HG03521 (cell line): ENCODE results near the gene EPB41L2.
A peak's percentile ranks its signal among the peaks of the same experiment; 100 is the strongest.
"Not testable (repeated sequence)": the region's sequence is repeated elsewhere in the genome, so short reads cannot be mapped to it uniquely, and the experiment has no call there.

Experiments
- ATAC-seq: cut with Tn5 transposase; IDR thresholded peaks from one replicate; pipeline ENCODE4 v1.9.1; 2021; ENCODE audit warnings: mild to moderate bottlenecking, moderate library complexity; ENCODE audit not compliant: unreplicated experiment

The EPB41L2 gene

DNA sequence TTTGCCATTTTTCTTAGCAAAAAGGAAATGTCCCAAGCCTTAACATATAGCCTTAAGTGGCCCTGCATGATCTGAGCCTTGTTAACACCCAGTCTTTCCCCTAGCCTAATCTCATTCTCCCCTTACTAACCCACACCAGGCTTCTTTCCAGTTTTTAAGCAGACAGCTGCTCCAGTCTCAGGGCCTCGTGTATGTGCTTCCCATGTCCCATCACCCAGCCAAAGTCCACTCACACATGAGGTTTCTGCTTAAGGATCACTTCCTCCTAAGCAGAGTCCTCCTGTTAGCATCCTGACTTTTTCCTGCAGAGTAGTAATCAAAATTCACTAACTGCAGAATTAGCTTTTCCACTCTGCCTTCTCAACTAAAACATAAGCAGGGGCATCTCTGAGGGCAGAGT is 139.7 kb downstream of the EPB41L2 start:
- no peak for ATAC-seq

DNA sequence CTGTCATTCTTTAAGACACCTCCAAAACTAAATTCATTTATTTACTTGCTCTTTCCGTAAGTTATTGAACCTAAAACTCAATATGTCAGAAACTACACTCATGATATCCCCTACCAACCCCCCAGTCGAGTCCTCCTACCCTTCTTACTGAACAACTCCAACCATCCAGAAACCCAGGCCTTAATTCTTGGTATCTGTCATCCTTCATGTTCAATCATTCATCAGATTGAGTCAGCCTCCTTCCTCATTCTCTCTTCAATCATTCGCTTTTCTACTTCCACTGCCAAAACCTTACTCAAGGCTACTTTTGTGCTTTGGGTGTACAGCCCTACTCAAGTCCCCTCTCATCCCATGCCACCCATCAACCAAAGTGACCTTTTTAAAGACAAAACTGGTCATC is 140.1 kb downstream of the EPB41L2 start:
- ATAC-seq = no peak

DNA sequence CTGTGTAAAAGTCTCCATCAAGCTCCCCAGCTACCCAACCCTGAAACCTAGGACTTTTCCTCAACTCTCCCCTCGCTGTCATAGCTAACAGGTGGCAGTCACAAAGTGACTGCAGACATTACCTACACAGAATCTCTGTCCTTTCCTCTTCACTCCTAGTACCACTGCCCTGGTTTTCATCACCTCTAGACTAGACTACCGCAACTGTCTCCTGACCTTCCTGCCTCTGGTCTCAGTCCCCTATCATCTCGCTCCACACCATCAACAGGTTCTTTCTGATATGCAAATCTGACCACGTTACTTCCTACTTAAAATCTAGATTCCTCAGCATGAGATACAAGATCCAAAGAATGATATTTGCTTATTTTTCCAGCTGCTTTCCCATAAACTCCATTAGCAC is 142.1 kb downstream of the EPB41L2 start:
- no peak for ATAC-seq

DNA sequence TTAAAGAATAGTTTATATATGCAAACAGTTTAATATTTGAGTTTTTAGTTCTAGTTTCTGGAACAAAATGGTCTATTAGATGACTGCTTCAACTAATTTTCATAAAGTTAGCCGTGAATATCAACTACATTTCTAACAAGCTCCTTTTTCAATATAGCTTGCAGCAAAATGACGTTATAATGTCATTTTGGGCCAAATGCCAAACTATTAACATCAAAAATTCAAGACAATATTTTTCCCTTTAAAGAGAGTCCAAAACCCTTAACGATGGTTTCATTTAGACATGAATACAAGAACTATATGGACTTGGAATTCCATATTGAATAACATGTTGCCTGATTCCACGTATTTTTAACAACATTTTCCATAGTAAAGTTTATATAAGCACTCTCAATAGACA is 144.9 kb downstream of the EPB41L2 start:
- no peak for ATAC-seq

DNA sequence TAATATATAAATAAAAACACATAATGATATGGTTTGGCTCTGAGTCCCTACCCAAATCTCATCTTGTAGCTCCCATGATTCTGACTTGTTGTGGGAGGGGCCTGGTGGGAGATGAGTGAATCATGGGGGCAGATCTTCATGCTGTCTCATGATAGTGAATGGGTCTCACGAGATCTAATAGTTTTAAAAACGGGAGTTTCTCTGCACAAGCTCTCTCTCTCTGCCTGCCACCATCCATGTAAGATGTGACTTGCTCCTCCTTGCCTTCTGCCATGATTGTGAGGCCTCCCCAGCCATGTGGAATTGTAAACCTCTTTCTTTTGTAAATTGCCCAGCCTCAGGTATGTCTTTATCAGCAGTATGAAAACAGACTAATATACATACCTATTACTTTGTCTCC is 147.4 kb downstream of the EPB41L2 start:
- not testable (repeated sequence) for ATAC-seq

DNA sequence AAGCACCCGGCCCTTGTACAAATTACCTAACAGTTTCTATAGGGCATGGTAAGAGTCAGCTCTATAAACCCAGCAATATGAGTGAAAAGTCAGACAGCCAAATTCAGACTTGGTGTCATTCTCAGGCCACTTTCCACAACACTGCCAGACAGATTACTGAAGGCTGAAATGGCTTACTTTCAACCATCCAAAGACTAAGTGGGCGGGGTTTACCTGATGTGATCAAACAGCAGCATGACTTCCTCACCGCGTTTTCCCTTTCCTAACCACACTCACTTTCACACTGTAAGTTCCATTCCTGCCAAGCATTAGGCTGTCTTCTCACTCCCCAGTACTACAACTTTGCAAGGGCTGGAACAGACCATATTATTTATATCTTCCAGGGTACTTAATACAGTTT is 149.9 kb downstream of the EPB41L2 start:
- peak; percentile 82 for ATAC-seq

DNA sequence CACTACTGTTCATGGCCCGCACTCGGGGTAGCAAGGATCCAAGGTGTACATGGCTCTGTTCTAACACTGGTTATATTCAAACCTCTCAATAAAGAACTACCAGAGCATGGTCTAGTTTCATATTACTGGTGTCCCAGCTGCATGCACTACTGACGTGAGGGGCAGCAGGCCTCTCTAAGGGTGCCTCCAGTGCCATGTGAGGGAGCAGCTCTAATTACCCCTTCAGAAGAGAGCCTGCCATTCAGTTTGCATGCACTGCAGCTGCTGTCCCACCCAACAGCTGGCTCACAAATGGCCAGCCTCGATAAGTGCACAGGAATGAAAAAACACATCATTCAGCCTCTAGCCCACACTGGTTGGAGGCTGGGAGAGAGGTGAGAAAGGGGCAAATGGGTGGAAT is 150.6 kb downstream of the EPB41L2 start:
- no peak for ATAC-seq

DNA sequence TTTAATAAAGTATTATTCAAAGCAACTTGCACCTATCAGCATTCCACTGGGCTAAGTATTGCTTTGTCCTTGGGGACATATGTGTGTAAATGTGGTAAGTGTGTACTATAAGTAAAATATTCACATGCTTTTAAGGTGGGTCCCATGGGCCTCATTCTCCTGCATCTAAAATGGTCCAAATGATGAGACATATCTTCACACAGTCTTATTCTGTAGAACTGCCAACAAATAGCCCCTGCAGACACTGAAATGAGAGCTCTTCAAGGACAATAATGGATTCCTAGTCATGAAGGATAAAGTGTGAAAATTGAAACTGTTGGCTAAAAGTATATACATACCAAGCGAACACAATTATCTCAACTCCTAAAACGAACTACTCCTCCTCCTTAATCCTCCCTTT is 154.1 kb downstream of the EPB41L2 start:
- no peak for ATAC-seq

DNA sequence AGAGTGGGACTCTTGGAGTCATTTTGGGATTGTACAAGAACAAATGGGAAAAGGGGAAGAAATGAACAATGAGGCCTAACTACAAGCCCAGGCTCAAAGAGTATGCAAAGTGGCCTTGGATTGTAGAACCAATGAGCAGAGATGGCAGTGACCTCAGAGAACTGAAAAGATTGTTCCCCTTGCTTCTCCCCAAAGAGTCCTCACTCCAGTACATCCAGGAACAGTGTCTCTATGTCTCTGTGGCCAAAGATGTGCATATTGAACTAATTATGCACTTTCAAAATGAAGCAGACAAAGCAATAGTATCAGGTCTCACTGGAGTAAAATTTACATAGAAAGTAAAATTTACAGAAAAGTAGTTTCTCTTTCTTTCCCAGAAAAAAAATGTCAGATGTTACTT is 154.9 kb downstream of the EPB41L2 start:
- no peak for ATAC-seq

DNA sequence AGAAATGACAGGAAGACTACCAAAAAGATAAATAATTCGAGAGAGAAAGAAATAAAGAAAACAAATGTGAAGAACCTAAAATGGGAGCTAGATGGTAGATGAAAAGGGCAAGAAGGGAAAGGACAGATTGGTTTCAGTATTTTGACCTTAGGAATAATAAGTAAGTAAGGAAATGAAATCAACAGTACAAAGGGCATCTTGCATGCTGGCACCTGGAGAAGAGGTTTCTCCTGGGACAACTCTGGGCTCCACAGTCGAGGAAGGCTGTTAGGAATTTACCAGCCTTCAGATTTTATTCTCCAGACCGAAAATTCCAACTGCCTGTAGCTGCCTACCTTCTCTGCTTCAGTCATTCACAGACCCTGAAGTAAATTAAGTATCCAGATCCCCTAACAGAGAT is 155.4 kb downstream of the EPB41L2 start:
- no peak for ATAC-seq

DNA sequence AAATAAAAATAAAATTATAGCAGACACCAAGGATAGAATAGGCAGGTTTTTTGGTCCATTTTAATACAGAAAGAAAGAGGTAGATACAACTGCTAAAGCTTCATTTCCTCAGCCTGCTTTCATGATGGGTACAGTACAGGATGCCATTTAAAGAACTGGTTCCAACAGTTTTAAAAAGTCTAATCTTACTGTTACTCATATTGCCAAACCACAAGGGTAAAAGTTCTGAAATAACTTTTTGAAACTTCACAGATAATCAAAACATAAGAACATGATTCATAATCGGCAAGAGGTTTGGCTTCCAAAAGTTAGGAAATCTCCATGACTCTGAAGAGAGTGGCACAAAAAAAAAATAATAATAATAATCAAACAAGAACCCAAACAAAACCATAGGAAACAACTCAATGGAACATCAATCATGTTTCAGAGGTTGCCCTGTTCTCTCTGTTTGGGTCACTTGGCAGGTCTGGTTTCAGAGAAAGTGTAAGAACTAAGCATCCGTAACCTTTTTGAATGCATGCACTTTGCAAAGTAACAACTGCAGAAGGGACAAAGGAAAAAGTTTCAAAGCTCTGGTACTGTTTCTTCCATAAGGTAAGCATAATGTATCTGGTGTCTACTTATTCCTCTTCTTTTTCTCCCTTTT is 156.2 kb downstream of the EPB41L2 start:
- ATAC-seq = no peak

DNA sequence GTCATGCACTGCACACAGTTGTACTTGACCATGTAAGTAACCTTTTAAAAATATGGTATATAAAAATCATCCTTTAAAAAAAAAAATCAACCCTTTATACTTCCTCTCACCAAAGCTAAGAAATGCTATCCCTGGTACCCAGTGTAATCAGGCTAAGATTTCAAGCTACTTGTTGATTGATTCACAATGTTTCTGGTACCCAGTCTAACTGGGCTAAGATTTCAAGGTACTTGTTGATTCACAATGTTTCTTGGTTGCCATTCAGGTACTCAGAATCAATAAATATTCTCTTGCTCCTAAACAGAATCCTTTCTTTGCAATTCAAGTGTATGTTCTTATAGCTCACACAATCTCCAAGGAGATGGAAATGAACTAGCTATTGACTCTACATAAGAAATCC is 159.4 kb downstream of the EPB41L2 start:
- no peak for ATAC-seq

DNA sequence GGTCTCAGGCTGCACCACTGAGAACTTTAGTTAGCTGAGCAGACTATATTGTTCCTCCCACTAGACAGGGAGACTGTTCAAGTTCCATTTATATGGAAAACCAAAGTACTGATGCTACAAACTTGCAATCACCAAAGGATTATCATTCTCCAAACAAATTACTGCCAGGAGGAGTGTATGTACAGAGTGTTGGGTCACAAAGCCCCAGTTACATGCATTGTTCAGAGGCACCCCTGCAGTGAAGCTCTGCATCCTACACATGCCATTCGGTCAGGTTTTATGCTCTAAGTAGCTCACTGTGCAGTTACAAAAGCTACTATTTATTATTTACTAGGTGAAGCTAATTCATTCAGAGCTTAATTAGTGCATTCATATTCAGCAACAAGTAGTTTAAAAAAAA is 160.0 kb downstream of the EPB41L2 start:
- ATAC-seq = no peak

DNA sequence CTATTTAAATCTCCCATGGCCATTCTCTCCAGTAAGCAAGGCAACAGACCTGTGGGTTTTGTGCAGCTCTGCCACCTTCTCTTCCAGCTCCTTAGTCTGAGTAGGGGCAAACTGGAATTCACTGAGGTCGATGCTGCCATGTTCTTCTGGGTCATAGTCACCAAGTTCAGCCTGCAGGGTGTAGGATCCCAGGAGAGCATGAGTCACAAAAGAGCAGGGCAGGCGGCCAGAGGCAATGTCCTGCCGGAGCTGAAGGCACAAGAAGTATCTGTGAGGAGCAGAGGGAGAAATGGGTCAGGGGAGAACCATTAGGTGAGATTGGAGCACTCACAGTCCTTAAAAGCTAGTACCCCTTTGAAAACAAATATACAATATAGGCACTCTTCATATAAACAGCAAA is 162.1 kb downstream of the EPB41L2 start:
- no peak for ATAC-seq

DNA sequence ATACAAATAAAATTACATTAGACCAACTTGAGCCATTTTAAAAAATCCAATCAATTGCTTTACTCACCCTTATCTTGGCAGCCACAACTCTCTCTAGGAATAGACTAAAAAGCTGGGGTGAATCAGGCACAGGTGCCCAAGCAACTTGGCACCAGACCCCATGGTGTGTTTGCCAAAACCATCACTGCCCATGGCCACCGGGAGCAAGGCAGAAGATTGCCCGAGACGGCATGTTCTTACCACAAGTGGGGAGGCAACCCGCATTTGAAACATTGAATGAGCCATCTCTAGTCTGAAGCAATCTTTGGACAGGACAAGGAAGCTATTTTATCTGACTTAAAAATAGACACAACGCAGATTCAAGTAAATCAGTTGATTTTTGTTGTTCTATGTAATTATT is 166.8 kb downstream of the EPB41L2 start:
- no peak for ATAC-seq

DNA sequence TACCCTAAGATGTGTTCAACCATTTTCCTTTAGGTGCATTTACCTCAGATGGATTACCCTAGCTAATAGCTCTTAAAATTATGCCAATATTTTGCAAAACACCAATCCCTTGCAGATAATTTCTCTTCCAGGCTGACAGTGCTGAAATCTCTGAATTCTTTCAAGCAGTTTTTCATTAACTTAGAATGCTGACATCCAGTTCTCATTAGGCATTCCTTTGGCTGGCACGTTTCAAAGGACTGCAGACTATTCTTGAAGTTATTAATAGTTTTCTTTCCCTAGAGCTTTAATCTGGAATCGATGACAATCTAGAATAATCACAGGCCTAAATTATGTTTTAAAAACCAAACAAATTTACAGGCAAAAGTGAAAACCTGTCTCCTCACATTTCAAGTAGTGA is 167.5 kb downstream of the EPB41L2 start:
- no peak for ATAC-seq

DNA sequence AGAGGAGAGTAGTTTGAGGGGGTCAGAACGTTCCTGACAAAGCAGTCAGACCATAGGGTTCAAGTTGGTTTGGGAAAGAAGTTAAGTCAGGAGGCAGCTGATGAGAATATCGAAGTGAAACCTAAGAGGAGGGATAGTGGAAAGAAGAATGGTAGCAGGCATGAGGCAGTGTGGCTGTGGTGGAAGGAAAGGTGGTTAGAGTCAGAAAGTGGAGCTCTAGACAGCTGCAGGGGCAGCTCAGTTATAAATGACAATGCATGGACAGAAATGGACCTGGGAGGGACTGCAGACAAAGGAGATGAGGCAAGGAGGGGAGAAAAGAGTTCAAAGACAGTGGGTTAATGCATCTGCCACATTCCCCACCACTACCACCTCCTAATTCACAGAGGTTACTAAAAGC is 169.3 kb downstream of the EPB41L2 start:
- ATAC-seq = no peak

DNA sequence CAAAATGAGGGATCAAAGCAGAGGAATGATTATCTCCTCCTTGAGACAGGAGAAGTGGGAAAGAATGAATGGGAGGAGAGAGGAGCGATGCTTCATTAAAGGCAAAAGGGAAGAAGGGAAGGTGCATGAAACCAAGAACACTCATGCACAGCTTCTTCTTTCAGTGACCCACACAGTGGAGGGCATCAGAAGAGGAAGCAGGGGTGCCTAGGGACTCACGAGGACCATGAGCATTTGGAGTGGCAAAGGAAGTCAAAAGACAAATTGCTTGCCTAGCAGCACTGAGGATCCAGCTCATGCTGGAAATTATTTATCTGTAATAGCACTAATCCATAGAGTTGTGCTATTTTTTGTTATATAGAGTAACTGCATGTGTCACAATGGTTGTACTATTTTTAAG is 169.8 kb downstream of the EPB41L2 start:
- no peak for ATAC-seq

DNA sequence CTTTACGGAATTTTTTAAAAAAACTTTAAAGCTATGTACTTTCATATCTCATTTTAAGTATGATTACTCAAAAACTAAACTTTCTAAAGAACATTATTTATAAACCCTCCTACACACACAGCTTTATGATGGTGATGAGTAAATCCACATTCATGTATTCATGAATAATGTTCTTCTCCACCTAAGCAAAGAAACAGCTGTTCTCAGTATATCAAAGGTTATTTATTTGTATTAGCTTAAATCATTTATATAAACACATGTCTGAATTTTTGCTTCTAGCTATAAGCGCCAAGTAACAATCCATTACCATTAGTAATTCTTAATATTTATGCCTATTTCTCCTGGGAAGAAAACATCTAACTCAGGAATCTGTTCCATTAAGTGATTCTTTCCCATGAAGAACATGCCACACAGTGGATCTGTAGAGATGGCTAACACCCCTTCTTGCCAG is 172.5 kb downstream of the EPB41L2 start:
- ATAC-seq = no peak

DNA sequence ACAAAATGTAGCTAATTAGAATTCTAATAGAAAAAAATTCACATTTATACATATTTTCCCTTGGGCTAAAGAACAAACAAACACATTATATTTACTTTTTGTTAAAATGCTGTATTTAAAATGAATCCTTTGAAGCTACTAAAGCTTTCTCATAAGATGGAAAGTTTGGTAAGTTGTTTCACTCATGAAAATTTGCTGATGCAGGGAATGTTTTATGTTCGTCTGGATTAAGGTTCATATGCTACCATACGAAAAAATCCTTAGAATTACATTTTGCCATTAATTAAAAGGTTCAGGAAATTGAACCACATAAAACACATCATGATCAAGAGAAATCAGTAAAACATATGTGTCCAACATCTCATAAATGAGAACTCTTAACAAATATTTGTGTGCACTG is 173.6 kb downstream of the EPB41L2 start:
- no peak for ATAC-seq

DNA sequence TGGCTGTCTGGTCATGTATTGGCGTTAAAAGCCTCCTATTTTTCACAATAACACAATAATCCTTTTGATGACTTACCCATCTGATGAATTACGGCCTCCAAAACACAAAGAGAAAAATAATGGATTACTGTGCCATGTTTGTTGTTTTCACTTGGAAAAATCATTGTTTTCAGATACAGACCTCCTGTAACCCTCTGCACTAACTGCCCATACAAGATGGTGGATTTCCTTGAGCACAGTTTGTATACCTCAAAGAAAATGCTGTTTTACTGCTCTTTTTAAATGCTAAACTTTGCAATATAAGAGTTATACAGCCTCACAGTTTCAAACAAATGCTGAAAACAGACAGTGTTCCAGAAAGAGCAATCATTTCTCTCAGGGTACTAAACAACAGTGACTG is 174.8 kb downstream of the EPB41L2 start:
- ATAC-seq = no peak

DNA sequence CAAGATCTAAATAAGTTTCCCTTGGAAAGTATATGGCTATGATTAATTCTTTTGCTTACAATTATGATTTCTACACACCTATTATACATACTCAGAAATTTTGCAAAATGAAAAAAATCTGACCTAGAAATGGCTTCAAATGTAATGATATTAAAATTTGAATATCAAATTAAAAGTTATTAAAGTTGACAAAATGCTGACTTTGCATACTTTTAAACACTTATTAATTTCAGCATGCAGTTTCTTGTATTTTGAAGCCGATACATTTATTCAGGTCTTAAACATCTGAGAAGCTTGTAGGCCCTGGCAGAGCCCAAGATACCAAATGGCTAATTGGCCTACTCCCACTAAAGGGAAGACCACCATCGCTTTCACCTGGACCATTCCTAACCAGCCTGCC is 176.1 kb downstream of the EPB41L2 start:
- ATAC-seq = no peak

DNA sequence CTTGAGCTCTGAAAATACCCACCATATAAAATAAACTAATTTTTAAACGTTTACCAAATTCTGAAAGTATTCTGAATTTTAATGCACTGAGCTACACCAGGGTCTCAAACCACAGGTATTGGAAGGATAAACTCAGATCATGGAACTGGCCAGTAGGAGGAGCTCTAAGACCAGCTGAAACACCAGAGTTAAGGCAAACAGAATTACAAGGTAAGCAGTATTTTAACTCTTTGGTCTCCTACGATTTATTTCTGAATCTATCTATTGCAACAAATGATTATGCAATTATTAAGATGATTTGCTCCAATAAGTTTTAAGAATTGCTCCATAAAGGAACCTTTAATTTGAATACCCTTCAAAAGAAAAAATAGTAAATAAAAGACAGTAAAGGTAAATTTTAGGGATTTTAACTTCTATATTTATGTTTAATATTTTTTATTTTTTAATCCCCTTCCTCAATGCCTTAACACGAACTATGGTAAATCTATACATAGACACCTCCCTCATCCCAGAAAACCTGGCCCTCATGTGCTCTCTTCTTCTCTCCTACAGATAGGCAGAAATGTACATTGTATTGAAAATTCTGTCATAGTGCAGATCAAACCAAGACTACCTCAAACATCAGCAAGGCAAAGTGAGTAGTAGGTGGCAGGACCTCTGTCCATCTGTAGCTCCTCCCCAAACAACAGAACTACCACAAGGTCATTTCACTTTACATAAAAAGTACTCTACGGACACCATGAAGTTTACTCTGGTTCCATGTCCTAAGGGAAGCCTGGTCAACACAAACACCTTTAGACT is 177.5 kb downstream of the EPB41L2 start:
- peak; percentile 84 for ATAC-seq
